IPS-NIHi7 (cell line): ENCODE results near the gene PRTG.
A peak's percentile ranks its signal among the peaks of the same experiment; 100 is the strongest.
"Not testable (repeated sequence)": the region's sequence is repeated elsewhere in the genome, so short reads cannot be mapped to it uniquely, and the experiment has no call there.

Source experiments
- DNase-seq: peaks from one replicate; pipeline ENCODE4 v3.0.0; 2012; ENCODE audit warnings: mixed read lengths; ENCODE audit errors: extremely low spot score

PRTG gene

DNA sequence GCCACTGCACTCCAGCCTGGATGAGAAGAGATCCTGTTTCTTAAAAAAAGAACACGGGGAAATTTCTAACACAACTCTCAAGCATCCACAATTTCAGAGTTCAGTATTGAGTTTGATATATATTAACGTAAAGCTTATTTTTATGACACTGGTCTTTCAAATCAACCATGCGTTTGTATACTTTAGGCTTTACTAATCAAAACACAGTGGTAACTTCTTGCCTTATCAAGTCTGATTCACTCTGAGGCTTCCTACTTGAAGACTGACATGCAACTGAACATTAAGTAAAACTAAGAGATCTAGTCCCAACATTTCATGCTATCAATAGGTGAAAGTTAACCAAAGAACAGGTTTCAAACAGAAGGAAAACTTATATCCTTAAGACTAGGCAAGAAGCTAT is 46.7 kb downstream of the PRTG start:
- no peak for DNase-seq

- DNase-seq = peak; percentile 35
Measured at GRCh38 chr15:55695432-55695831, 47.5 kb downstream of the PRTG start.

DNA sequence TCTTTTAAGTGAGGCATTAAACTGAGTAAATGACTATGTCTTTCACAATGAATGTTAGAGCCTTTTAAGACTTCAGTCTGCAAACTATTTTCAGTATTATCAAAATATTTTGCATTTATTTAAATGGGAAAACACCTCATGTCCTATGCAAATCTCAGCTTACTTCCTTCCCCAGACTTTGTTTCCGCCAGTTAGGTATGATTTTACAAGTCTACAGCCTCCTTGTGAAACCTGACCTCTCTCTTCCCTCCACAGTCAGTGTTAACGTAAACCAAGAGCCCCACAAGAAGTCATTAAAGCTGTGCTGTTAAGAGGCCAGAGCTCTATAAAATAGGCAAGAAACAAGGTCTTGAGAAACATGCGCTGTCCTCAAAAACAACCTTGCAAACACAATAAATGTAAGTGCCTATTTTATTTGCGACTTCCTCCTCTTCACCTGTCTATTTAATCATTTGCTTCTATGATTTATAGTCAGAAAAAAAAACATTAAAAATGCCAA is 48.3 kb downstream of the PRTG start:
- DNase-seq = peak; percentile 48

DNA sequence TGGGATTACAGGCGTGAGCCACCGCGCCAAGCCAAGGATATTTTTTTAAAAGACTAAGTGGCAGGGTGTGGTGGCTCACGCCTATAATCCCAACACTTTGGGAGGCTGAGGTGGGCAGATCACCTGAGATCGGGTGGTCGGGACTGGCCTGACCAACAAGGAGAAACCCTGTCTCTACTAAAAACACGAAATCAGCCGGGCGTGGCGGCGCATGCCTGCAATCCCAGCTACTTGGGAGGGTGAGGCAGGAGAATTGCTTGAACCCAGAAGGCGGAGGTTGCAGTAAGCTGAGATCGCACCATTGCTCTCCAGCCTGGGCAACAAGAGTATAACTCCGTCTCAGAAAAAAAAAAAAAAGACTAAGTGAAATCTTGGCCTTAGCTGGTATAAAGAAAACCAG is 49.8 kb downstream of the PRTG start:
- not testable (repeated sequence) for DNase-seq

DNA sequence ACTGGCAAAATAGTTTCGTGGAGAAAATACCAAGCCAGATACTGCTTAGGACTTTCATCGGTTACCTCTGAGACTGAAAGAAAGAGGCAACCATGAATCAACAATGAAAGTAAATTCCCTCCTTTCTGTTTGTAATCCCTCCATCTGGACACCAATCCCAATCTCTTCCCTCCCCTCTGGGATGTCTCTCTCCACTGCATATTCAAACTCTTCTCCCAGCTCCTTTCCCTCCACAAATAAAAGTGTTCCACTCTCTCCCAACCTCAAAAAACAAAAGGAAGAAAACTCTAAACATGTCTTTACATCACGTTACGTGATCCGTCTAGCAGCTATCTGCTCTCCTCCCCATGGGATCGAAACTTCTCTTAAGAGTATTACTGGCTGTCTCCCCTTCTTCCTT is 55.2 kb downstream of the PRTG start:
- DNase-seq = no peak

DNA sequence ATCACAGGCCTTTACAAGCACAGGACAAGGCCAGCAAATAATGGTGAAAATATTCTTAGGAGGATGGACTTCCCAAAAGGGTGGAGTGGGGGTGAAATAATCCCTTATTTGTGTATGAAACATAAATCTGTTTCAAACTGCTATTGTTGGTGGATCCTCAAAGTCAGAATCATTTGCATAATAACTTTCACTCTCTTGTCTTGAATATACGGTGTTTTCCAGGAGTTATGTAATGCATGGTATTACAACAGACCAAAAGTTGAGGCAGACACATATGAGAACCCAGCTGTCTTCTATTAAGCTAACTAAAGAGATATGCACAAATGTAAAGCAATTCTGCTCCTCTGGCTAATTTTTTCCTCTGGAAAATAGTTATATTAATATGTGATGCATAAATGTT is 57.7 kb downstream of the PRTG start:
- DNase-seq = no peak

GRCh38 chr15:55683376-55683775 is 59.6 kb downstream of the PRTG start:
- DNase-seq = no peak

- no peak for DNase-seq
Measured at GRCh38 chr15:55681631-55682030, 61.3 kb downstream of the PRTG start.

DNA sequence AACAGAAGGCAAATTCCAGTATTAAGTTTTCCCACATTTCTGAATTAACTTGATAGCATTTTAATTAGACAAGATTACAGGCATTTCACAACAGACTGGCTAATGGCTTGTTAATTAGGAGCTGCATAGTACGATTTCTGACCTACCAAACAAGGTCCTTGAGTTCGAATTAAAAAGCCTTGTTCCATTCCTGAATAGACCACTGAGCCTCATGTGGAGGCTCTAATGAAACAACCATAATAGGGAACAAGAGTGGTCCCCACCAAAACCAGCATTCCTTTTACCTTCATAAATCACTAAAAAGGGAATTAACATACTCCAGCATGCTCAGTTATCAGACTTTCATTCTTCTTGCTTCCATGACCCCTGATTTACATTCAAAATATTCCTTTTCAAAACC is 66.4 kb downstream of the PRTG start:
- no peak for DNase-seq

DNA sequence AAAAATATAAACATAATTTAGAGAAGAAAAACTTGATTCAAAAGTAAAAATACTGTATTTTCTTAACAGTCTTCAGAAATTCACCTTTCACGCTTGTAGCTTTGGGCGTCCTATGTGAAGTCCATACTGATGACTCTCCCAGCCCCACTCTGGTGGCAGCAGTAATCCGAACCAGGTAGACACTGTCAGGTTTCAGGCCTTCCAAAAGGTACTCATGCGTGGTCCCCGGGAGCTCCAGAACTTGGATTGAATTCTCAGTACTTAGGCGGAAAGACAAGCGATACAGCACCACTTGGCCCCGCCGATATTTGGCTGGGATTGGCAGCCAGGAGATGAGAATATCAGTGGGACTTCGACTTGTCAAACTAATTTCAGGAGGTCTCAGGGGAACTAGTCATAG is 69.7 kb downstream of the PRTG start:
- DNase-seq = no peak

DNA sequence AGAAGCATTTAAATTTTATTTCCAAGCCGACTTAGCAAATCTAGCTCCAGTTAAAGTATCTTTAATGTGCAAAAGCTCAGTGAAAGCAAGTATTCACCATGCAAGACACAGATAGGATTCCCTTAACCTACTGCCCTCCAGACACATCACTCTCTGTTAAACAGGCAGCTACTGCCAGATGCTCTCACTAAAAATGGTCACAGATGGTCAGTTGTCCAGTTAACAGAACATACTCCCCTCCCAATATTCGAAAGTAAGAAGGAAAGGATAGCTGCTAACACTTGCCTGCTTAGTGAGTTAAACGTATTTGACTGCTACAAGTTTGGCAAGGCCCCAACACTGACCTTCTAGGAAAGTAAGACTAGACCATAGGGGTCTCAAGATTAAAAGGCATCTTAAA is 73.7 kb downstream of the PRTG start:
- no peak for DNase-seq

GRCh38 chr15:55665605-55666227 is 77.2 kb downstream of the PRTG start:
- no peak for DNase-seq

DNA sequence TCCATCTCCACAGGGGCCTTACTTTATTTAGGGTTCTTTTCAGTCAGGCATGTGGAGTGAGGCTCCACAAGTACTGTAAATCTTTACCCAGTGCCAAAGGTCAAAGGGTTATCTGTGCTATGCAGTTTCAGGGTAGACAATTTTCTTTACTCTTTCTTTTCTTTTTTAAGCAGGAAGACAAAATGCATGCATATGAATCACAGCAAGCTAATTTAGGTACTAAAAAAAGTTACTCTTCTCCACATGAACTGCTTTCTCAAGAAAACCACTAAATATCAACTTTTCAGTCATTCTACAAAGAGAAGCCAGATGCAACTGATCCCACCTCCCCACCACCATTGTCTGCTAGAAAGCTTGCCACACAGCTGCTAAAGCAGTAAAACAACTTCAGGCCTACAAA is 81.5 kb downstream of the PRTG start:
- peak; percentile 44 for DNase-seq

- DNase-seq = no peak
Measured at GRCh38 chr15:55660153-55660552, 82.8 kb downstream of the PRTG start.

- DNase-seq = no peak
Measured at GRCh38 chr15:55659481-55659880, 83.5 kb downstream of the PRTG start.

GRCh38 chr15:55658886-55659285 is 84.1 kb downstream of the PRTG start:
- DNase-seq = no peak

DNA sequence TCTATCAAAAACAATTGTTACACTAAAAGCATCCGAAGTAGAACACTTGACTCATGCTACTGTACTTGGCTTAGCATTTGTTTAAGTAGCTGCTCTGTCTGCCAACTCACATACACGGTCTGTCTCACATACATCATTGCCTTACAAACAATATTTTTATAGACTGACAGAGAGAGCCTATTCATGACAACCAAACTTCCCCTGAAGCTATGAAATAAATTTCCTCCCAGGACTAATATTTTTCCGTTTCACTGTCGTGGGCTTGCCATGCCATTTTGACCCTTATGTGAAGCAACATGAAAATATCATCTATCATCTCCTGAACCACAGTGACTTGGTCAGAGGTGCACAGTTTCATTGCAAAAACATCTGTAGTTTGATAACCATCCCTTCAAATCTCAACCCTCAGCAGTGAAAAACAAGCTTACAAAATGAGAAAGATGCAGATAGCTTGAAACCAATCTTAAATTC is 88.4 kb downstream of the PRTG start:
- DNase-seq = no peak

DNA sequence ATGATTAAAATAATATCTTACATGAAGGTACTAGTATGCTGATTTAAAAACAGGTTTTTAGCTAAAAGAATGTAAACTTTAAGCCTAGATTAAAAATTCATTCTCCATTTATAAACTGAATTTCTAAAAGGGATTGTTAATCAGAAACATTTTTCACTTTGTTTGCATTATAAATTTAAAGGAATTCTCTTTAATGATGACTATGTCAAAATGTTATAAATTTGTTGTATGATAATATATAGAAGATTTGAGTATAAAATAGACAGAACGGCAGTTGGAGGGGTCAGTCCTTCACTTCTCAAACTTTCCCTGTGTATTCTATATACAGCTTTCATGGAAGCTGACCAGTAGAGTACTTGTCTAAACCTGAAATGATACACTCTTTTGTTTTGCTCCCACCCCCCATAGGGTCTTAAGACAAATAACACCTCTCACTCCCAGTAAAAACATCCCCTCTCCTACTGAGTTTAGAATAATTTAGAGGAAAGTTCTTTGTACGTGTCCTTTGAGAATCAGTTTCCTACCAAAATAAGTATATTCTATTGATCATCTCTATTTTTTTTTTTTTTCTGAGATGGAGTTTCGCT is 90.0 kb downstream of the PRTG start:
- no peak for DNase-seq

- no peak for DNase-seq
Measured at GRCh38 chr15:55652359-55652758, 90.6 kb downstream of the PRTG start.

GRCh38 chr15:55649058-55649423 is 93.9 kb downstream of the PRTG start:
- DNase-seq = no peak

DNA sequence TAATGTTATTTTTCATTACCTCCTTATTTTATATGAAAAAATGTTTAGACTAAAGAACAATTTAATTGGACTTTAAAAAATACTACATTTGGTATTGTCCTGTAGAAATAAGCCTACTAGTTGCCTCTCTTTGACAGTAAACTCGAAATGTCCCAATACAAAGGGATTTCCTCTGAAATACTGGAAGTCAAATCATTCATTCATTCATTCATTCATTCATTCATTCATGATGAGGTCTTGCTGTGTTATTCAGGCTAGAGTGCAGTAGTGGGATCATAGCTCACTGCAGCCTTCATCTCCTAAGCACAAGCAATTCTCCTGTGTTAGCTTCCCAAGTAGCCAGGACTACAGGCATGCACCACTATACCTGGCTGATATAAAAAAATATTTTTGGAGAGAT is 104.2 kb downstream of the PRTG start:
- no peak for DNase-seq

DNA sequence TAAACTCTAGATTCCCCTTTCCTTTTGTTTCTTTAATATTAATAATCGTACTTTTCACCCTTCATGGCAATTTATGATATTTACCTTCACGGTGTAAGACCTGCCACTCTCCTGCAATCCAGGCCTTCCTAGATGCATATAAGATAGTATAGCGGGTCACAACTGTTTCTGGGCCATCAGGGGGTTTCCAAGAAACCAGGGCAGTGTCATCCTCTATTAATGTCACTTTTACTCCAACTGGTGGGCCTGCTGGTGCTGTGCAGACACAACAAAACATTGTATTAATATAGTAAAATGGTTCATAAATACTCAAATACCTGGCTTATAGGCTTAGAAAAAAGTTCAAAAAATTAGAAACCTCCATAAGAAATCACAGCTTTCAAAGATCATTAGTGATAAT is 105.9 kb downstream of the PRTG start:
- DNase-seq = no peak

- DNase-seq = no peak
Measured at GRCh38 chr15:55633731-55634130, 109.2 kb downstream of the PRTG start.

- DNase-seq = no peak
Measured at GRCh38 chr15:55632434-55632833, 110.5 kb downstream of the PRTG start.
